GM19035 (cell line): ENCODE results near the gene EXOC4.

ENCODE experiments used
- ATAC-seq: cut with Tn5 transposase; IDR thresholded peaks from one replicate; pipeline ENCODE4 v1.9.1; 2021; ENCODE audit not compliant: unreplicated experiment

The EXOC4 gene

GRCh38 chr7:133482599-133482998 lies 229.7 kb downstream of the EXOC4 start:
- no peak for ATAC-seq

- ATAC-seq: no peak
These were observed 231.2 kb downstream of the EXOC4 start for GRCh38 chr7:133484086-133484485.

- ATAC-seq: no peak
These were observed 237.0 kb downstream of the EXOC4 start for GRCh38 chr7:133489906-133490305.

- ATAC-seq: no peak
These were observed 238.4 kb downstream of the EXOC4 start for GRCh38 chr7:133491201-133491691.

GRCh38 chr7:133491846-133492652 lies 239.2 kb downstream of the EXOC4 start:
- ATAC-seq: no peak

- ATAC-seq: no peak
These were observed 244.2 kb downstream of the EXOC4 start for GRCh38 chr7:133497061-133497460.

- no peak for ATAC-seq
These were observed 248.9 kb downstream of the EXOC4 start for GRCh38 chr7:133501771-133502170.

- no peak for ATAC-seq
These were observed 249.6 kb downstream of the EXOC4 start for GRCh38 chr7:133502498-133502897.

- no peak for ATAC-seq
These were observed 250.1 kb downstream of the EXOC4 start for GRCh38 chr7:133502972-133503371.

GRCh38 chr7:133504825-133505224 lies 251.9 kb downstream of the EXOC4 start:
- no peak for ATAC-seq

- ATAC-seq: no peak
These were observed 256.9 kb downstream of the EXOC4 start for GRCh38 chr7:133509822-133510221.

GRCh38 chr7:133510326-133511055 lies 257.6 kb downstream of the EXOC4 start:
- no peak for ATAC-seq

GRCh38 chr7:133511252-133511651 lies 258.4 kb downstream of the EXOC4 start:
- ATAC-seq: no peak

GRCh38 chr7:133511708-133512107 lies 258.8 kb downstream of the EXOC4 start:
- no peak for ATAC-seq

GRCh38 chr7:133512560-133512959 lies 259.7 kb downstream of the EXOC4 start:
- ATAC-seq: peak; percentile 86

GRCh38 chr7:133513608-133514007 lies 260.7 kb downstream of the EXOC4 start:
- ATAC-seq: no peak

GRCh38 chr7:133514551-133514950 lies 261.7 kb downstream of the EXOC4 start:
- ATAC-seq: no peak

GRCh38 chr7:133517766-133518165 lies 264.9 kb downstream of the EXOC4 start:
- no peak for ATAC-seq

GRCh38 chr7:133518718-133519117 lies 265.8 kb downstream of the EXOC4 start:
- ATAC-seq: no peak

GRCh38 chr7:133520248-133520647 lies 267.4 kb downstream of the EXOC4 start:
- ATAC-seq: no peak

GRCh38 chr7:133522501-133522900 lies 269.6 kb downstream of the EXOC4 start:
- no peak for ATAC-seq

GRCh38 chr7:133528796-133529195 lies 275.9 kb downstream of the EXOC4 start:
- ATAC-seq: no peak
